Ishikawa (cell line): Measurements from ENCODE around the gene SDCCAG8.

ENCODE experiments used
- CEBPB ChIP-seq: IDR thresholded peaks from 2 replicates; pipeline ENCODE4 v1.6.1; 2012
- CREB1 ChIP-seq: IDR thresholded peaks from 2 replicates; pipeline ENCODE4 v1.6.1; 2012; ENCODE audit warnings: low read depth
- EGR1 ChIP-seq: IDR thresholded peaks from 2 replicates; pipeline ENCODE4 v1.6.1; 2012
- EP300 ChIP-seq: IDR thresholded peaks from 2 replicates; pipeline ENCODE4 v1.6.1; 2012; ENCODE audit warnings: borderline replicate concordance
- FOXM1 ChIP-seq: IDR thresholded peaks from 2 replicates; pipeline ENCODE4 v1.6.1; 2012; ENCODE audit warnings: low read depth, borderline replicate concordance
- NFIC ChIP-seq: IDR thresholded peaks from 2 replicates; pipeline ENCODE4 v1.6.1; 2012
- RAD21 ChIP-seq: IDR thresholded peaks from 2 replicates; pipeline ENCODE4 v1.6.1; 2012; ENCODE audit warnings: low read depth
- TAF1 ChIP-seq: IDR thresholded peaks from 2 replicates; pipeline ENCODE4 v1.6.1; 2012; ENCODE audit warnings: low read depth, mild to moderate bottlenecking
- TCF12 ChIP-seq: IDR thresholded peaks from 2 replicates; pipeline ENCODE4 v1.6.1; 2012; ENCODE audit warnings: low read depth
- TEAD4 ChIP-seq: IDR thresholded peaks from 2 replicates; pipeline ENCODE4 v1.6.1; 2012
- YY1 ChIP-seq: IDR thresholded peaks from 2 replicates; pipeline ENCODE4 v1.6.1; 2012; ENCODE audit warnings: low read depth
- ZBTB7A ChIP-seq: IDR thresholded peaks from 2 replicates; pipeline ENCODE4 v1.6.1; 2012; ENCODE audit warnings: low read depth
- TF ChIP-seq, protein P1 (sequence below): IDR thresholded peaks from 2 replicates; pipeline ENCODE4 v1.6.1; 2012
- TF ChIP-seq, protein P2 (sequence below): IDR thresholded peaks from 2 replicates; pipeline ENCODE4 v1.6.1; 2012; ENCODE audit warnings: low read depth, mild to moderate bottlenecking
- TF ChIP-seq, protein P3 (sequence below): IDR thresholded peaks from 2 replicates; pipeline ENCODE4 v1.6.1; 2012

Gene SDCCAG8

DNA sequence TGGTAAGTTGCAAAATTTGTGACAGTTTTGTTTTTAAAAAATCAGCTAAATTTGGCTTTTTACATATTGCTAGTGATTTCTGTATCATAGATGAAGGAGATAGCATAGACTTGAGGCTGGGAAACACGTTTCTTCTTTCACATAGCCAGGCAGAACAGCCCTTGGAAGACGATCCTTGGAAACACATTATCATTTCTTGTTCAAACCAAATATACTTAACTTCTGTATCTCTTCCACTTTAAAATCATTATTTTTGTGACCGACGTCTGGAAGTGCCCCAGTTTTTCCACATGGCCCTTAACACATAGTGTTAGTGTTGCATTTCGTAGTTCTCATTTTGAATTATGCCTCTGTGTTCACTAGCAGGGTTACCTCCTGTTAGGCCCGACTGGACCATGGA is 193.5 kb downstream of the SDCCAG8 start:
- TF ChIP-seq FOXM1 (no peak), NFIC (no peak), CREB1 (no peak), EP300 (no peak), EGR1 (no peak), TEAD4 (no peak), TCF12 (no peak), TAF1 (no peak), RAD21 (no peak), CEBPB (no peak), ZBTB7A (no peak), YY1 (no peak)
- TF ChIP-seq, protein P1, sequence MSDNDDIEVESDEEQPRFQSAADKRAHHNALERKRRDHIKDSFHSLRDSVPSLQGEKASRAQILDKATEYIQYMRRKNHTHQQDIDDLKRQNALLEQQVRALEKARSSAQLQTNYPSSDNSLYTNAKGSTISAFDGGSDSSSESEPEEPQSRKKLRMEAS = no peak
- TF ChIP-seq, protein P2, sequence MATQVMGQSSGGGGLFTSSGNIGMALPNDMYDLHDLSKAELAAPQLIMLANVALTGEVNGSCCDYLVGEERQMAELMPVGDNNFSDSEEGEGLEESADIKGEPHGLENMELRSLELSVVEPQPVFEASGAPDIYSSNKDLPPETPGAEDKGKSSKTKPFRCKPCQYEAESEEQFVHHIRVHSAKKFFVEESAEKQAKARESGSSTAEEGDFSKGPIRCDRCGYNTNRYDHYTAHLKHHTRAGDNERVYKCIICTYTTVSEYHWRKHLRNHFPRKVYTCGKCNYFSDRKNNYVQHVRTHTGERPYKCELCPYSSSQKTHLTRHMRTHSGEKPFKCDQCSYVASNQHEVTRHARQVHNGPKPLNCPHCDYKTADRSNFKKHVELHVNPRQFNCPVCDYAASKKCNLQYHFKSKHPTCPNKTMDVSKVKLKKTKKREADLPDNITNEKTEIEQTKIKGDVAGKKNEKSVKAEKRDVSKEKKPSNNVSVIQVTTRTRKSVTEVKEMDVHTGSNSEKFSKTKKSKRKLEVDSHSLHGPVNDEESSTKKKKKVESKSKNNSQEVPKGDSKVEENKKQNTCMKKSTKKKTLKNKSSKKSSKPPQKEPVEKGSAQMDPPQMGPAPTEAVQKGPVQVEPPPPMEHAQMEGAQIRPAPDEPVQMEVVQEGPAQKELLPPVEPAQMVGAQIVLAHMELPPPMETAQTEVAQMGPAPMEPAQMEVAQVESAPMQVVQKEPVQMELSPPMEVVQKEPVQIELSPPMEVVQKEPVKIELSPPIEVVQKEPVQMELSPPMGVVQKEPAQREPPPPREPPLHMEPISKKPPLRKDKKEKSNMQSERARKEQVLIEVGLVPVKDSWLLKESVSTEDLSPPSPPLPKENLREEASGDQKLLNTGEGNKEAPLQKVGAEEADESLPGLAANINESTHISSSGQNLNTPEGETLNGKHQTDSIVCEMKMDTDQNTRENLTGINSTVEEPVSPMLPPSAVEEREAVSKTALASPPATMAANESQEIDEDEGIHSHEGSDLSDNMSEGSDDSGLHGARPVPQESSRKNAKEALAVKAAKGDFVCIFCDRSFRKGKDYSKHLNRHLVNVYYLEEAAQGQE = no peak
- TF ChIP-seq, protein P3, sequence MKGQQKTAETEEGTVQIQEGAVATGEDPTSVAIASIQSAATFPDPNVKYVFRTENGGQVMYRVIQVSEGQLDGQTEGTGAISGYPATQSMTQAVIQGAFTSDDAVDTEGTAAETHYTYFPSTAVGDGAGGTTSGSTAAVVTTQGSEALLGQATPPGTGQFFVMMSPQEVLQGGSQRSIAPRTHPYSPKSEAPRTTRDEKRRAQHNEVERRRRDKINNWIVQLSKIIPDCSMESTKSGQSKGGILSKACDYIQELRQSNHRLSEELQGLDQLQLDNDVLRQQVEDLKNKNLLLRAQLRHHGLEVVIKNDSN = no peak

DNA sequence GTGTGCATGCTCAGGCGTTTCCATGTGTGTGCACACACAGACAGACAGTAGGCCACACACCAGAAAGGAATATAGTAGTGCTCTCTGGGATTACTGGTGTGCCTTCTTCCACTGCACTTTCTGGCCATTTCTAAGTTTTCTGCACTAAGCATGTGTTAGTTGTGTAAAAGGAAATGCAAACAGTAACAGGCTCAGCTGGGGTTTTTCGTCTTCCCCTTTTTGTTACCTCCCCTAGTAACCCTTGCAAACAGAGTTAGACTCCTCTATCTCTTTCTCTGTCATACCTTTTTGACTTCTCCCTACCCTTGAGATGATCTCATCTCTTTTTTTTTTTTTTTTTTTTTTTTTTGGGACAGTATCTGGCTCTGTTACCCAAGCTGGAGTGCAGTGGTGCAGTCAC is 196.3 kb downstream of the SDCCAG8 start:
- TF ChIP-seq CEBPB = no peak
- TF ChIP-seq NFIC = no peak
- TF ChIP-seq ZBTB7A = no peak
- TF ChIP-seq FOXM1 = no peak
- TF ChIP-seq EP300 = no peak

DNA sequence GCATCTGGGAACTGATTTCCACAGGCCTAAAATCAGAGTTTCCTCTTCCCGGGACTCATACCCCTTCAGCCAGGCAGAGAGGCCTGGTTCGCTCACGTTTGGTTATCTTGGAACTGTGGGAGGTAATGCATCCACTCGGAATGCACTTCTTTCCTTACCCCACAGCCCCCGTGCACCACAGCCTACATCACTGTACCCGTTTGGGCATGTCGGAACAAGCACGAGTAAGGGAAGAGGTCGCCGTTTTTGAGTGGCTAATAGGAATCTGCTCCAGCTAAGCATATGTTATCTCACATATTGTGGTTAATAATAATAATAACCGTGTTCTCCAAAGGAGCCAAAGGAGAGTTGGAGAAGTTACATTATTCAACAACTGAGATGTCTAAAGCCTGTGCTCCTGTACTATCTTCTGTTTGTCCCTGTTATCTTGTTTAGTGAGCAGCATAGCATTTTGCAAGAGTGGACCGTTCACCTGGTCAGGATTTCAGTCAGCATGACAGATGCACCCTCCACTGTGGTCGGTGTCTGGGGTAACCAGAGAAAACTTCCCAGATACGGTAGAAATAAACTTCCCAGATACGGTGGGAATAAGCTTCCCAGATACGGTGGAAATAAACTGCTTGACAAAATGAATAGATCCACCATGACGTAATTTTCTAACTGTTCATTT is 198.6 kb downstream of the SDCCAG8 start:
- TF ChIP-seq TEAD4 (no peak), EGR1 (no peak), RAD21 (no peak), NFIC (no peak), CEBPB (no peak), TAF1 (no peak), TCF12 (no peak), ZBTB7A (no peak), CREB1 (no peak), EP300 (no peak), YY1 (no peak), FOXM1 (no peak)
- TF ChIP-seq, protein P3 = no peak
- TF ChIP-seq, protein P2 = no peak
- TF ChIP-seq, protein P1 = no peak

DNA sequence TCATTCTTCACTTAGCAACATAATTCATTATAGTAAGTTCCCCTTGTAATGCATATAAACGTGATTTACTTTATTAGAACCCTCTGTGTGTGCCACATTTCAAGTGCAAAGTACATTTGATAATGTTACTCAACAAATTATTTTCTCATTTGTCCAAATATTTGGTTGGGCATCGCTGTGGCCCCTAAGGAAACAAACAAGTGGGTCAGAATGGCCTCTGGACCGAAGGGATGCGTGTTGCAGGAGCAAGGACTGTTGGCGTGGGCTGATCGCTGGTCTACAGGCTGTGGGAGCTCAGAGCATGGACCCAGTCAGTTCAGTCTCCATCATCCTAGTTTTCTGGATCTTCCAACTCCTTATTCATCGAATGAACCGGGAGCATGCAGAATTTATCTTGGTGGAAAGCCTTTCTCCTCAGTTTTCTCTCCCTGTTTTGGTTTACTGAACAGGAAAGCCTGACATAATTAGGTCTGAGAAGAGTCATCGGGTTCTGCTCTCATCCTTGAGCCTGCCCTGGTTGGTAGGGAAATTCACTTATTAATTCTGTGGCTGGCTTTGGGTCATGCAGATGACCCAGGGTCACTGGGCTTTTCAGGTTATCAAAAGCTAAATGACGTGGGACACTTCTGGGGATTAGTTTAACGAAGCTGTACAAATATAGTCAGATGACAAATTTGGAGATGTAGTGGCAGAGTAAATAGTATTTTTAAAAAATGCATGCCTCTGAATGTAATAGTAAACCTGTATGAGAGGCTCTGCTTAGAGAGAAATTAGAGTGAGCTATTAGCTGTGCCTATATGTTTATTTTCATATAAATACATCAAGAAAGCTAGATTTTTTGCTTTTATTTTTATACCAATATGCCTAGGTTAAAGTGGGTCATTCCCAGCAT is 200.2 kb downstream of the SDCCAG8 start:
- TF ChIP-seq TEAD4 (no peak), NFIC (no peak), TCF12 (no peak), FOXM1 (no peak), CREB1 (no peak), ZBTB7A (no peak), CEBPB (no peak), EP300 (no peak), TAF1 (no peak)
- TF ChIP-seq, protein P2 = no peak
- TF ChIP-seq, protein P3 = no peak
